ENCODE results near the gene NFX1.

The NFX1 gene

GRCh38 chr9:33255471-33255870 is 34.8 kb upstream of the NFX1 start:
- DNase-seq (ENCODE audit: low read depth in 1 of 2, low spot score in 1 of 2): no peak
- in situ Hi-C loops (cut with HindIII; ENCODE audit: low pct_unique_long_range_greater_than_20kb, low sequenced_read_pairs): no loop called here
- TF ChIP-seq JUND (IDR thresholded peaks at IDR 0.05; ENCODE audit: low read depth): no peak

GRCh38 chr9:33256236-33256635 is 34.1 kb upstream of the NFX1 start:
- in situ Hi-C loops (cut with HindIII; ENCODE audit: low pct_unique_long_range_greater_than_20kb, low sequenced_read_pairs): no loop called here

GRCh38 chr9:33257276-33257675 is 33.0 kb upstream of the NFX1 start:
- TF ChIP-seq JUND (IDR thresholded peaks at IDR 0.05; ENCODE audit: low read depth): no peak
- in situ Hi-C loops (cut with HindIII; ENCODE audit: low pct_unique_long_range_greater_than_20kb, low sequenced_read_pairs): no loop called here
- no peak for DNase-seq (ENCODE audit: low read depth in 1 of 2, low spot score in 1 of 2)

More at GRCh38 chr9:33256236-33256635, 34.1 kb upstream of the NFX1 start:
- no peak for DNase-seq (ENCODE audit: low read depth in 1 of 2, low spot score in 1 of 2)
- no peak for TF ChIP-seq JUND (IDR thresholded peaks at IDR 0.05; ENCODE audit: low read depth)

GRCh38 chr9:33260372-33260771 is 29.9 kb upstream of the NFX1 start:
- in situ Hi-C loops (cut with HindIII; ENCODE audit: low pct_unique_long_range_greater_than_20kb, low sequenced_read_pairs): no loop called here
- DNase-seq (ENCODE audit: low read depth in 1 of 2, low spot score in 1 of 2): no peak

GRCh38 chr9:33263131-33264002 is 26.9 kb upstream of the NFX1 start:
- TF ChIP-seq JUND (IDR thresholded peaks at IDR 0.05; ENCODE audit: low read depth): no peak
- in situ Hi-C loops (cut with HindIII; ENCODE audit: low pct_unique_long_range_greater_than_20kb, low sequenced_read_pairs): no loop called here

More at GRCh38 chr9:33260372-33260771, 29.9 kb upstream of the NFX1 start:
- TF ChIP-seq JUND (IDR thresholded peaks at IDR 0.05; ENCODE audit: low read depth): no peak

GRCh38 chr9:33264003-33264472 is 26.3 kb upstream of the NFX1 start:
- peak; percentile 13 to 29 for DNase-seq (ENCODE audit: low read depth in 1 of 2, low spot score in 1 of 2)
- in situ Hi-C loops (cut with HindIII; ENCODE audit: low pct_unique_long_range_greater_than_20kb, low sequenced_read_pairs): no loop called here
- TF ChIP-seq JUND (IDR thresholded peaks at IDR 0.05; ENCODE audit: low read depth): no peak

More at GRCh38 chr9:33263131-33264002, 26.9 kb upstream of the NFX1 start:
- DNase-seq (ENCODE audit: low read depth in 1 of 2, low spot score in 1 of 2): peak in 1 of 2 experiments; percentile 11

GRCh38 chr9:33264473-33265177 is 25.7 kb upstream of the NFX1 start, which contains the start of the genes BAG1 and CHMP5:
Gene BAG1 (minus strand): TSS chr9:33264708.
Gene CHMP5 (plus strand): TSS chr9:33265049. CDS start chr9:33265079, 30 bp downstream.
- no peak for TF ChIP-seq JUND (IDR thresholded peaks at IDR 0.05; ENCODE audit: low read depth)
- peak; percentile 86 to 98 for DNase-seq (ENCODE audit: low read depth in 1 of 2, low spot score in 1 of 2)
- in situ Hi-C loops (cut with HindIII; ENCODE audit: low pct_unique_long_range_greater_than_20kb, low sequenced_read_pairs): no loop called here

GRCh38 chr9:33265211-33265865 is 25.0 kb upstream of the NFX1 start:
- DNase-seq (ENCODE audit: low read depth in 1 of 2, low spot score in 1 of 2): no peak
- in situ Hi-C loops (cut with HindIII; ENCODE audit: low pct_unique_long_range_greater_than_20kb, low sequenced_read_pairs): no loop called here
- no peak for TF ChIP-seq JUND (IDR thresholded peaks at IDR 0.05; ENCODE audit: low read depth)

GRCh38 chr9:33267151-33267767 is 23.1 kb upstream of the NFX1 start:
- TF ChIP-seq JUND (IDR thresholded peaks at IDR 0.05; ENCODE audit: low read depth): no peak
- no peak for DNase-seq (ENCODE audit: low read depth in 1 of 2, low spot score in 1 of 2)
- in situ Hi-C loops (cut with HindIII; ENCODE audit: low pct_unique_long_range_greater_than_20kb, low sequenced_read_pairs): no loop called here

- TF ChIP-seq JUND (IDR thresholded peaks at IDR 0.05; ENCODE audit: low read depth): no peak
- in situ Hi-C loops (cut with HindIII; ENCODE audit: low pct_unique_long_range_greater_than_20kb, low sequenced_read_pairs): no loop called here
- DNase-seq (ENCODE audit: low read depth in 1 of 2, low spot score in 1 of 2): no peak
Observed at GRCh38 chr9:33270146-33270545, 20.2 kb upstream of the NFX1 start.

GRCh38 chr9:33272061-33272460 is 18.3 kb upstream of the NFX1 start:
- TF ChIP-seq JUND (IDR thresholded peaks at IDR 0.05; ENCODE audit: low read depth): no peak
- in situ Hi-C loops (cut with HindIII; ENCODE audit: low pct_unique_long_range_greater_than_20kb, low sequenced_read_pairs): no loop called here
- no peak for DNase-seq (ENCODE audit: low read depth in 1 of 2, low spot score in 1 of 2)
